Smooth muscle cell (in vitro differentiated cells): ENCODE results near the gene LDB1. TPM values are rescaled to one million over a fixed set of nuclear protein-coding genes. Genes with fewer than 3 reads are reported as not detected.

Experiments used
- DNase-seq: peaks from one replicate; lab custom pipeline; 2025; ENCODE audit not compliant: unreplicated experiment; lab: John Stamatoyannopoulos, UW
- H2AFZ ChIP-seq: fragments of 200-600 bp; sonication (generic); 2 replicates; pipeline ENCODE4 v1.6.0; 2016; ENCODE audit warnings: antibody characterized with exemption, low read depth, mild to moderate bottlenecking
- H3F3A ChIP-seq: fragments of 200-600 bp; sonication (generic); 2 replicates; pipeline ENCODE4 v1.6.0; 2017; ENCODE audit warnings: antibody characterized with exemption, low read depth
- H3K27ac ChIP-seq: fragments of 200-600 bp; sonication (generic); 2 replicates; pipeline ENCODE4 v1.5.1; 2016; ENCODE audit warnings: low read depth, mild to moderate bottlenecking
- H3K27me3 ChIP-seq: fragments of 200-600 bp; sonication (generic); 2 replicates; pipeline ENCODE4 v1.6.1; 2016; ENCODE audit warnings: low read depth, mild to moderate bottlenecking
- H3K36me3 ChIP-seq: fragments of 200-600 bp; sonication (generic); 2 replicates; pipeline ENCODE4 v1.5.1; 2016; ENCODE audit warnings: low read depth
- H3K4me1 ChIP-seq: fragments of 200-600 bp; sonication (generic); 2 replicates; pipeline ENCODE4 v1.5.1; 2016; ENCODE audit warnings: low read depth
- H3K4me2 ChIP-seq: fragments of 200-600 bp; sonication (generic); 2 replicates; pipeline ENCODE4 v1.6.0; 2016; ENCODE audit warnings: mild to moderate bottlenecking
- H3K4me3 ChIP-seq: fragments of 200-600 bp; sonication (generic); 2 replicates; pipeline ENCODE4 v1.5.1; 2016; ENCODE audit warnings: mild to moderate bottlenecking
- H3K79me2 ChIP-seq: fragments of 200-600 bp; sonication (generic); 2 replicates; pipeline ENCODE4 v1.6.0; 2016; ENCODE audit warnings: low read depth, mild to moderate bottlenecking
- H3K9ac ChIP-seq: fragments of 200-600 bp; sonication (generic); 2 replicates; pipeline ENCODE4 v1.6.0; 2016; ENCODE audit warnings: low read depth
- H3K9me3 ChIP-seq: fragments of 200-600 bp; sonication (generic); replicated peaks from 2 replicates; pipeline ENCODE4 v1.5.1; 2016; ENCODE audit warnings: low read depth
- H4K20me1 ChIP-seq: fragments of 200-600 bp; sonication (generic); 2 replicates; pipeline ENCODE4 v1.6.0; 2016; ENCODE audit warnings: low read depth
- WGBS: methylation state at CpG from one replicate; pipeline ENCODE4 v1.1.7; 2016; ENCODE audit warnings: low lambda C conversion rate; 5-methylcytosine and 5-hydroxymethylcytosine counted together
- polyA plus RNA-seq: library from polyadenylated mRNA; unstranded; fragments of >200 nt; fragmentation: Nextera tagmentation; extraction: Ambion mirVana; gene quantifications from 2 replicates; pipeline ENCODE4 v1.2.1, GENCODE V29; 2016
- total RNA-seq: library from RNA; depleted of rRNA; stranded (reverse); fragments of >200 nt; gene quantifications from 2 replicates; pipeline ENCODE4 v1.2.3, GENCODE V29; 2014
- TF ChIP-seq, protein P1 (sequence below): fragments of 200-600 bp; sonication (generic); IDR thresholded peaks from 2 replicates; pipeline ENCODE4 v1.5.1; 2017; ENCODE audit warnings: borderline replicate concordance, mild to moderate bottlenecking, antibody characterized with exemption; ENCODE audit not compliant: insufficient read depth, poor library complexity, severe bottlenecking

The LDB1 gene
- total and polyA plus RNA-seq, 2 experiments from 2014 or later: 34.4 to 52.5 TPM

- Histone ChIP-seq H3K4me1 (no peaks in the 10 kb centered on the region), H3K27ac (no peak overlapping the region), H4K20me1 (no peaks in the 10 kb centered on the region), H3F3A (no peaks in the 10 kb centered on the region), H3K9ac (no peak overlapping the region), H3K4me2 (no peak overlapping the region), H3K4me3 (no peak overlapping the region), H3K9me3 (no peaks in the 10 kb centered on the region), H3K36me3 (no peaks in the 10 kb centered on the region), H3K79me2 (no peaks in the 10 kb centered on the region), H3K27me3 (no peaks in the 10 kb centered on the region), H2AFZ (no peak overlapping the region)
- no peak for DNase-seq
- TF ChIP-seq, protein P1, sequence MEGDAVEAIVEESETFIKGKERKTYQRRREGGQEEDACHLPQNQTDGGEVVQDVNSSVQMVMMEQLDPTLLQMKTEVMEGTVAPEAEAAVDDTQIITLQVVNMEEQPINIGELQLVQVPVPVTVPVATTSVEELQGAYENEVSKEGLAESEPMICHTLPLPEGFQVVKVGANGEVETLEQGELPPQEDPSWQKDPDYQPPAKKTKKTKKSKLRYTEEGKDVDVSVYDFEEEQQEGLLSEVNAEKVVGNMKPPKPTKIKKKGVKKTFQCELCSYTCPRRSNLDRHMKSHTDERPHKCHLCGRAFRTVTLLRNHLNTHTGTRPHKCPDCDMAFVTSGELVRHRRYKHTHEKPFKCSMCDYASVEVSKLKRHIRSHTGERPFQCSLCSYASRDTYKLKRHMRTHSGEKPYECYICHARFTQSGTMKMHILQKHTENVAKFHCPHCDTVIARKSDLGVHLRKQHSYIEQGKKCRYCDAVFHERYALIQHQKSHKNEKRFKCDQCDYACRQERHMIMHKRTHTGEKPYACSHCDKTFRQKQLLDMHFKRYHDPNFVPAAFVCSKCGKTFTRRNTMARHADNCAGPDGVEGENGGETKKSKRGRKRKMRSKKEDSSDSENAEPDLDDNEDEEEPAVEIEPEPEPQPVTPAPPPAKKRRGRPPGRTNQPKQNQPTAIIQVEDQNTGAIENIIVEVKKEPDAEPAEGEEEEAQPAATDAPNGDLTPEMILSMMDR: no peak
- WGBS: 93% methylated on average over 3 of the region's 3 CpGs
Measured at GRCh38 chr10:102083541-102083940, 36.6 kb downstream of the LDB1 start.

- Histone ChIP-seq H3K79me2 (peaks cover 16% of the 10 kb centered on the region), H3K9ac (no peak overlapping the region), H3K27ac (no peak overlapping the region), H3K9me3 (no peaks in the 10 kb centered on the region), H3K4me1 (no peaks in the 10 kb centered on the region), H4K20me1 (peaks cover 22% of the 10 kb centered on the region), H3K27me3 (no peaks in the 10 kb centered on the region), H3K36me3 (no peaks in the 10 kb centered on the region), H3F3A (no peaks in the 10 kb centered on the region), H3K4me2 (no peak overlapping the region), H3K4me3 (no peak overlapping the region), H2AFZ (no peak overlapping the region)
- WGBS: 84% methylated on average over 4 of the region's 4 CpGs
- peak; percentile 38 for DNase-seq
- TF ChIP-seq, protein P1: peak; percentile 86
Measured at GRCh38 chr10:102072673-102073527, 47.3 kb downstream of the LDB1 start.

DNA sequence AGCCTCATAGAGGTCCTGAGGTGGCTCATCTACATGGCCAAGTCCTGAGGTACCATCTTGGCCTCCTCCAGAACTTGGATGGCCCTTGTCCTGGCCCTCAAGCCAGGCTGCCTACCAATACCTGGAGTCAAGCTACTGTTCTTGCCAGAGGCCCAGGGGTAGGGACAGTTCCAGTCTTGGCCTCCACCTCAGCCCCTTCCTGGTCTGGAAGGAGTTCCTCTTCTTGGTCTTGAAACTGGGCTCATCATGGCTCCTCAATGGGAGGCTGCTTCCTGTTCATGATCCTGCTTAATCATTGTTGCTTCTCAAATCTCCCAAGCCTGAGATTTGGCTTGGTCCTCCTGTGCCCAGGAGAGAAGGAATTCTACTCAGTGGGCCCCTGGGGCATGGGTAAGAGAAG, 51.1 kb downstream of the LDB1 start:
- Histone ChIP-seq H3K36me3 (no peaks in the 10 kb centered on the region), H3K4me2 (no peak overlapping the region), H3K27me3 (no peaks in the 10 kb centered on the region), H2AFZ (no peak overlapping the region), H4K20me1 (peaks cover 43% of the 10 kb centered on the region), H3K79me2 (peaks cover 37% of the 10 kb centered on the region), H3F3A (peaks cover 6% of the 10 kb centered on the region), H3K9me3 (no peaks in the 10 kb centered on the region), H3K4me1 (peaks cover 6% of the 10 kb centered on the region), H3K9ac (no peak overlapping the region), H3K27ac (no peak overlapping the region), H3K4me3 (no peak overlapping the region)
- TF ChIP-seq, protein P1: no peak
- DNase-seq: no peak

DNA sequence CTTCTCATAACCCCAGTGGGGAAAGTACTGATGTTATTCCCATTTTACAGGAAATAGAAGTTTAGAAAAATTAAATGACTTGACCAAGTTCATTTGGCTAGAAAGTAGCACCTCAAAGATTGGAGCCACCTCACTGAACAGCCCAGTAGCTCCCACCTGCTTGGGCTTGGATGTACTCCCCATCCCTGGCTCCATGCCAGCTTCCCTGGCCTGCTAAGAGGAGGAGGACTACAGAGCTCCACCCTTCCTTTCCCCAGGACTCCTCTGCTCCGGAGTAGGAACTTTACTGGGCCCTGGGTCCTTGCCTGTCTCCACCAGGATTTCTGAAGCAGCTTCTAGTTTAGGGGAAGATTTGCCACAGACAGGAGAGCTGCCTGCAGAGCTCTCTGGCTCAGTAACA, 52.0 kb downstream of the LDB1 start:
- no peaks in the 10 kb centered on the region for H3K27me3 ChIP-seq
- peaks cover 37% of the 10 kb centered on the region for H3K79me2 ChIP-seq
- H4K20me1 ChIP-seq: peaks cover 43% of the 10 kb centered on the region
- 88% methylated on average over 1 of the region's 1 CpG for WGBS
- no peak overlapping the region for H2AFZ ChIP-seq
- peaks cover 6% of the 10 kb centered on the region for H3F3A ChIP-seq
- H3K36me3 ChIP-seq: no peaks in the 10 kb centered on the region
- no peak for DNase-seq
- H3K27ac ChIP-seq: no peak overlapping the region
- TF ChIP-seq, protein P1: no peak
- no peak overlapping the region for H3K4me2 ChIP-seq
- no peak overlapping the region for H3K9ac ChIP-seq
- H3K9me3 ChIP-seq: no peaks in the 10 kb centered on the region
- no peak overlapping the region for H3K4me3 ChIP-seq
- H3K4me1 ChIP-seq: peaks cover 6% of the 10 kb centered on the region
